Neural progenitor cell (in vitro differentiated cells): ENCODE data around the gene TTC12. TPM values are rescaled to one million over a fixed set of nuclear protein-coding genes. Genes with fewer than 3 reads are reported as not detected.

Experiments used
- DNase-seq: peaks from one replicate; pipeline ENCODE4 v3.0.0-alpha.2; 2016; ENCODE audit warnings: low spot score
- H2AFZ ChIP-seq: fragments of 200-600 bp; sonication (generic); replicated peaks from 2 replicates; pipeline ENCODE4 v1.6.1; 2016; ENCODE audit warnings: antibody characterized with exemption
- H3F3A ChIP-seq: fragments of 200-600 bp; sonication (generic); 2 replicates; pipeline ENCODE4 v1.6.1; 2016; ENCODE audit warnings: antibody characterized with exemption, low read depth
- H3K27ac ChIP-seq: fragments of 200-600 bp; sonication (generic); 2 replicates; pipeline ENCODE4 v1.5.1; 2016; ENCODE audit warnings: mild to moderate bottlenecking
- H3K27me3 ChIP-seq: fragments of 200-600 bp; sonication (generic); 2 replicates; pipeline ENCODE4 v1.6.1; 2016; ENCODE audit warnings: mild to moderate bottlenecking, moderate library complexity
- H3K36me3 ChIP-seq: fragments of 200-600 bp; sonication (generic); 2 replicates; pipeline ENCODE4 v1.5.1; 2016
- H3K4me1 ChIP-seq: fragments of 200-600 bp; sonication (generic); 2 replicates; pipeline ENCODE4 v1.6.1; 2016; ENCODE audit warnings: mixed run types
- H3K4me2 ChIP-seq: fragments of 200-600 bp; sonication (generic); 2 replicates; pipeline ENCODE4 v1.6.1; 2016
- H3K4me3 ChIP-seq: fragments of 200-600 bp; sonication (generic); 2 replicates; pipeline ENCODE4 v1.5.1; 2016
- H3K79me2 ChIP-seq: fragments of 200-600 bp; sonication (generic); 2 replicates; pipeline ENCODE4 v1.6.1; 2016; ENCODE audit warnings: low read depth
- H3K9ac ChIP-seq: fragments of 200-600 bp; sonication (generic); 2 replicates; pipeline ENCODE4 v1.6.1; 2016
- H3K9me3 ChIP-seq: fragments of 200-600 bp; sonication (generic); 2 replicates; pipeline ENCODE4 v1.5.1; 2016; ENCODE audit warnings: low read depth
- H4K20me1 ChIP-seq: fragments of 200-600 bp; sonication (generic); 2 replicates; pipeline ENCODE4 v1.6.1; 2016; ENCODE audit warnings: low read depth
- H3K27ac Mint-ChIP-seq: 3 replicates; pipeline ENCODE4 v1.8.0; 2021; ENCODE audit warnings: mixed read lengths
- H3K27me3 Mint-ChIP-seq: 2 replicates; pipeline ENCODE4 v1.8.0; 2022; ENCODE audit warnings: low read depth, mild to moderate bottlenecking, inconsistent platforms, moderate library complexity, mixed read lengths; ENCODE audit not compliant: insufficient read depth
- H3K36me3 Mint-ChIP-seq: 3 replicates; pipeline ENCODE4 v1.8.0; 2021; ENCODE audit warnings: mixed read lengths
- H3K4me1 Mint-ChIP-seq: 3 replicates; pipeline ENCODE4 v1.8.0; 2021; ENCODE audit warnings: mixed read lengths
- H3K4me3 Mint-ChIP-seq: 3 replicates; pipeline ENCODE4 v1.8.0; 2021; ENCODE audit warnings: mild to moderate bottlenecking, moderate library complexity, mixed read lengths
- H3K9me3 Mint-ChIP-seq: 3 replicates; pipeline ENCODE4 v1.8.0; 2020; ENCODE audit warnings: mixed read lengths
- CTCF ChIP-seq: fragments of 200-600 bp; sonication (generic); IDR thresholded peaks from 2 replicates; pipeline ENCODE4 v1.5.1; 2017; ENCODE audit warnings: antibody characterized with exemption, mild to moderate bottlenecking
- EZH2 ChIP-seq: fragments of 200-600 bp; sonication (generic); IDR thresholded peaks from 2 replicates; pipeline ENCODE4 v1.6.1; 2017; ENCODE audit warnings: antibody characterized with exemption, mild to moderate bottlenecking, moderate library complexity
- EZH2phosphoT487 ChIP-seq: fragments of 200-600 bp; sonication (generic); IDR thresholded peaks from 2 replicates; pipeline ENCODE4 v1.6.1; 2017; ENCODE audit warnings: antibody characterized with exemption
- total RNA-seq: library from RNA; depleted of rRNA; stranded (reverse); fragments of >200 nt; gene quantifications from 2 replicates; pipeline ENCODE4 v1.2.3, GENCODE V29; 2015; ENCODE audit warnings: low replicate concordance

The TTC12 gene
- total RNA-seq, 1 donor from 2014 or later = 33.4 TPM

- Mint-ChIP-seq H3K9me3 (no peaks in the 10 kb centered on the region), H3K36me3 (no peaks in the 10 kb centered on the region), H3K4me3 (no peak overlapping the region), H3K4me1 (peaks cover 6% of the 10 kb centered on the region), H3K27ac (no peak overlapping the region), H3K27me3 (peaks cover 5% of the 10 kb centered on the region)
- H3K27me3 ChIP-seq = no peaks in the 10 kb centered on the region
- no peak overlapping the region for H2AFZ ChIP-seq
- DNase-seq = no peak
- no peak overlapping the region for H3K4me2 ChIP-seq
- H3K9ac ChIP-seq = no peak overlapping the region
- H3F3A ChIP-seq = no peaks in the 10 kb centered on the region
- no peaks in the 10 kb centered on the region for H3K79me2 ChIP-seq
- H3K4me3 ChIP-seq = no peak overlapping the region
- TF ChIP-seq EZH2phosphoT487 = no peak
- TF ChIP-seq EZH2 = no peak
- no peak for TF ChIP-seq CTCF
- no peaks in the 10 kb centered on the region for H3K36me3 ChIP-seq
- no peaks in the 10 kb centered on the region for H3K4me1 ChIP-seq
- no peaks in the 10 kb centered on the region for H4K20me1 ChIP-seq
- no peaks in the 10 kb centered on the region for H3K9me3 ChIP-seq
- H3K27ac ChIP-seq = no peak overlapping the region
Measured at GRCh38 chr11:113282898-113283437, 31.4 kb upstream of the TTC12 start.

- Histone ChIP-seq H3K4me2 (no peak overlapping the region), H3K27ac (no peak overlapping the region), H3K79me2 (no peaks in the 10 kb centered on the region), H2AFZ (no peak overlapping the region), H3K27me3 (no peaks in the 10 kb centered on the region), H3K36me3 (no peaks in the 10 kb centered on the region), H3K9me3 (no peaks in the 10 kb centered on the region), H4K20me1 (no peaks in the 10 kb centered on the region), H3K4me3 (no peak overlapping the region), H3K9ac (no peak overlapping the region), H3F3A (no peaks in the 10 kb centered on the region), H3K4me1 (no peaks in the 10 kb centered on the region)
- peaks cover 5% of the 10 kb centered on the region for H3K27me3 Mint-ChIP-seq
- no peak for DNase-seq
- peaks cover 8% of the 10 kb centered on the region for H3K4me1 Mint-ChIP-seq
- no peak for TF ChIP-seq CTCF
- TF ChIP-seq EZH2phosphoT487 = no peak
- no peak for TF ChIP-seq EZH2
- no peaks in the 10 kb centered on the region for H3K36me3 Mint-ChIP-seq
- no peak overlapping the region for H3K27ac Mint-ChIP-seq
- no peaks in the 10 kb centered on the region for H3K9me3 Mint-ChIP-seq
- H3K4me3 Mint-ChIP-seq = no peak overlapping the region
Measured at GRCh38 chr11:113283881-113284280, 30.5 kb upstream of the TTC12 start.

- no peak overlapping the region for H3K9ac ChIP-seq
- DNase-seq = no peak
- no peaks in the 10 kb centered on the region for H3F3A ChIP-seq
- no peak overlapping the region for H3K4me3 ChIP-seq
- H4K20me1 ChIP-seq = no peaks in the 10 kb centered on the region
- no peaks in the 10 kb centered on the region for H3K36me3 ChIP-seq
- no peak overlapping the region for H3K27ac ChIP-seq
- H3K79me2 ChIP-seq = no peaks in the 10 kb centered on the region
- no peaks in the 10 kb centered on the region for H3K27me3 ChIP-seq
- no peaks in the 10 kb centered on the region for H3K4me1 ChIP-seq
- no peak overlapping the region for H3K4me3 Mint-ChIP-seq
- TF ChIP-seq EZH2phosphoT487 (no peak), CTCF (no peak), EZH2 (no peak)
- H3K4me1 Mint-ChIP-seq = peaks cover 8% of the 10 kb centered on the region
- no peak overlapping the region for H3K4me2 ChIP-seq
- H3K9me3 ChIP-seq = no peaks in the 10 kb centered on the region
- H3K36me3 Mint-ChIP-seq = no peaks in the 10 kb centered on the region
- H3K27me3 Mint-ChIP-seq = peaks cover 5% of the 10 kb centered on the region
- H2AFZ ChIP-seq = no peak overlapping the region
- no peak overlapping the region for H3K27ac Mint-ChIP-seq
- no peaks in the 10 kb centered on the region for H3K9me3 Mint-ChIP-seq
Measured at GRCh38 chr11:113286009-113286408, 28.4 kb upstream of the TTC12 start.
